Right atrium auricular region (tissue), 2 donors: ENCODE results near the gene BCL2. TPM values are rescaled to one million over a fixed set of nuclear protein-coding genes. Genes with fewer than 3 reads are reported as not detected.

Experiments used
- DNase-seq: peaks from one replicate; pipeline ENCODE4 v3.0.0-alpha.2; 2019; ENCODE audit warnings: low spot score
- H3K27ac ChIP-seq, 2 donors: fragments of 200-600 bp; sonication (generic); 1 replicate in 1 of 2; 2 replicates in 1 of 2; pipeline ENCODE4 v1.5.1; 2016 to 2019
- H3K27me3 ChIP-seq, 2 donors: fragments of 200-600 bp; sonication (generic); one replicate each; pipeline versions ENCODE4 v1.5.1 to v1.6.0; 2017 to 2019
- H3K36me3 ChIP-seq: fragments of 200-600 bp; sonication (generic); one replicate; pipeline ENCODE4 v1.5.1; 2016
- H3K4me1 ChIP-seq, 2 donors: fragments of 200-600 bp; sonication (generic); one replicate each; pipeline versions ENCODE4 v1.5.1 to v1.6.0; 2017 to 2019
- H3K4me3 ChIP-seq, 2 donors: fragments of 200-600 bp; sonication (generic); 1 replicate in 1 of 2; 2 replicates in 1 of 2; pipeline ENCODE4 v1.5.1; 2017 to 2019; ENCODE audit warnings: mild to moderate bottlenecking in 1 of 2, moderate library complexity in 1 of 2
- H3K9me3 ChIP-seq, 2 donors: fragments of 200-600 bp; sonication (generic); one replicate each; pipeline ENCODE4 v1.5.1; 2019
- total RNA-seq, 2 donors: library from RNA; depleted of rRNA; stranded (reverse); fragments of >200 nt; gene quantifications; one replicate each; pipeline ENCODE4 v1.1.0, GENCODE V29; 2016
- TF ChIP-seq, protein P1 (sequence below), 2 donors: fragments of 200-600 bp; sonication (generic); IDR thresholded peaks; one replicate each; pipeline ENCODE4 v1.5.1; 2019; ENCODE audit warnings: antibody characterized with exemption in 2 of 2

BCL2 gene
- total RNA-seq, 2 donors from 2014 or later = 6.5 to 8.0 TPM

DNA sequence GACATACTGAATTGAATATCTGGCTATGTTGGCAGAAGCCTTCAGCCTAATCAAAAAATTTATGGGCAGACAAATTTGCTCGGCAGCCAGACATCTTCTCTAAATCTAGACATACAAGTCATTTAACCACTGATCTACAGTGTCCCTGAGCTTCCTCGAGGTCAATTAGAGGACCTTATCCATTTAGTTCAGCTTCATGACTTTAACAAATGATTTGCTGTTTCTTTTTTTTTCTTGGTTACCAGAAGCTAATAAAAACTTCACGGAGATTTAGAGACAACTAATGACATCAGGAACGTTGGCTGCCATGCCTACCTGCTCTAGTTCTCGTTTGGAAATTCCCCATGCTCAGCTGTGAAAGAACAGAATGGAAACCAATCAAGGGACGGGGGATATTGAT is 223.8 kb downstream of the BCL2 start:
- Histone ChIP-seq H3K4me1 (peaks cover 0 to 20% of the 10 kb centered on the region in 2 donors), H3K27me3 (no peaks in the 10 kb centered on the region), H3K36me3 (no peaks in the 10 kb centered on the region), H3K9me3 (no peaks in the 10 kb centered on the region), H3K4me3 (no peak overlapping the region), H3K27ac (no peak overlapping the region)
- DNase-seq = no peak
- TF ChIP-seq, protein P1, sequence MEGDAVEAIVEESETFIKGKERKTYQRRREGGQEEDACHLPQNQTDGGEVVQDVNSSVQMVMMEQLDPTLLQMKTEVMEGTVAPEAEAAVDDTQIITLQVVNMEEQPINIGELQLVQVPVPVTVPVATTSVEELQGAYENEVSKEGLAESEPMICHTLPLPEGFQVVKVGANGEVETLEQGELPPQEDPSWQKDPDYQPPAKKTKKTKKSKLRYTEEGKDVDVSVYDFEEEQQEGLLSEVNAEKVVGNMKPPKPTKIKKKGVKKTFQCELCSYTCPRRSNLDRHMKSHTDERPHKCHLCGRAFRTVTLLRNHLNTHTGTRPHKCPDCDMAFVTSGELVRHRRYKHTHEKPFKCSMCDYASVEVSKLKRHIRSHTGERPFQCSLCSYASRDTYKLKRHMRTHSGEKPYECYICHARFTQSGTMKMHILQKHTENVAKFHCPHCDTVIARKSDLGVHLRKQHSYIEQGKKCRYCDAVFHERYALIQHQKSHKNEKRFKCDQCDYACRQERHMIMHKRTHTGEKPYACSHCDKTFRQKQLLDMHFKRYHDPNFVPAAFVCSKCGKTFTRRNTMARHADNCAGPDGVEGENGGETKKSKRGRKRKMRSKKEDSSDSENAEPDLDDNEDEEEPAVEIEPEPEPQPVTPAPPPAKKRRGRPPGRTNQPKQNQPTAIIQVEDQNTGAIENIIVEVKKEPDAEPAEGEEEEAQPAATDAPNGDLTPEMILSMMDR (IDR thresholded peaks at IDR 0.05) = no peak

GRCh38 chr18:63091671-63092364 is 227.8 kb downstream of the BCL2 start:
- TF ChIP-seq, protein P1 (IDR thresholded peaks at IDR 0.05) = no peak
- H3K36me3 ChIP-seq = no peaks in the 10 kb centered on the region
- no peak for DNase-seq
- H3K9me3 ChIP-seq = no peaks in the 10 kb centered on the region
- no peaks in the 10 kb centered on the region for H3K4me1 ChIP-seq
- no peaks in the 10 kb centered on the region for H3K27me3 ChIP-seq
- H3K27ac ChIP-seq = no peak overlapping the region
- no peak overlapping the region for H3K4me3 ChIP-seq

DNA sequence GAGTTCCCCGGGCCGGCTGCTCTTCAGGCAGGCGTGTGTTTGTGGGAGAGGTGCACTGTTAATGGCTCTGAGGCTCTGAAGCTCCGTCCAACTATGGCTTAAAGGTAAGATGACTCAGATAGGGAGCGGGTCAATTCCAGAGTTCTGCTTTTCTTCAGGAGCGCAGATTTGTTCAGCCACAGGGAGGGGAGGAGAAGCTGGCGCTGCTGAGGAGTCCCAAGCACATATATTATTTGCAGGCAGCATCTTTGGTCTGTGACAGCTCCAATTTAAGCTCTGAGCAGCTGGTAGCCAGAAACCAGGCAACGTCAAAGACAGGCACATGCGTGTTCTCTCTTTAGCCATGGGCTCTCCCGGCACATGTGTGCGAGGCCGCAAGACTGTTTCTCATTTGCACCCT is 229.2 kb downstream of the BCL2 start:
- no peaks in the 10 kb centered on the region for H3K4me1 ChIP-seq
- H3K9me3 ChIP-seq = no peaks in the 10 kb centered on the region
- H3K4me3 ChIP-seq = no peak overlapping the region
- no peaks in the 10 kb centered on the region for H3K36me3 ChIP-seq
- TF ChIP-seq, protein P1 (IDR thresholded peaks at IDR 0.05) = no peak
- no peak overlapping the region for H3K27ac ChIP-seq
- no peaks in the 10 kb centered on the region for H3K27me3 ChIP-seq
- no peak for DNase-seq

DNA sequence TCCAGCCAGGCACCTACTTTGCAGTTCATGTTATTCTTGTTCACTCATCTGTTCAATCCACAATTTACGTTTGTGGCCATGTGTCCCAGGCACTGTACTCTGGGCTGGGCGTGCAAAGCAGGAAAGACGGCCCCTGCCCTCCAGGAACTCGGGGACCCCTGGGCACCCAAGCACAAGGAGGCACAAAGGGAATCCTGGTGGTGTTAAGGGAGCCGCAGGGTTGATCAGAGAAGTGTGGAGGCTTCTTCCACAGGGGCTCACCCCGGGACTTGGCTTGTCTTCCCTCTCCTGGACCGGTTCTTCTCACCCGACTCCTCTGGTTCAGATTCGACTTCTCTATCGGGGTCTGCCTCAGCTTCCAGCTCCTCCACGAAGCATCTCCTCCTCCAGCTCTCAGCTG is 230.5 kb downstream of the BCL2 start:
- H3K9me3 ChIP-seq = no peaks in the 10 kb centered on the region
- H3K27me3 ChIP-seq = no peaks in the 10 kb centered on the region
- no peaks in the 10 kb centered on the region for H3K36me3 ChIP-seq
- H3K4me1 ChIP-seq = no peaks in the 10 kb centered on the region
- DNase-seq = no peak
- H3K27ac ChIP-seq = no peak overlapping the region
- TF ChIP-seq, protein P1 (IDR thresholded peaks at IDR 0.05) = no peak
- no peak overlapping the region for H3K4me3 ChIP-seq

DNA sequence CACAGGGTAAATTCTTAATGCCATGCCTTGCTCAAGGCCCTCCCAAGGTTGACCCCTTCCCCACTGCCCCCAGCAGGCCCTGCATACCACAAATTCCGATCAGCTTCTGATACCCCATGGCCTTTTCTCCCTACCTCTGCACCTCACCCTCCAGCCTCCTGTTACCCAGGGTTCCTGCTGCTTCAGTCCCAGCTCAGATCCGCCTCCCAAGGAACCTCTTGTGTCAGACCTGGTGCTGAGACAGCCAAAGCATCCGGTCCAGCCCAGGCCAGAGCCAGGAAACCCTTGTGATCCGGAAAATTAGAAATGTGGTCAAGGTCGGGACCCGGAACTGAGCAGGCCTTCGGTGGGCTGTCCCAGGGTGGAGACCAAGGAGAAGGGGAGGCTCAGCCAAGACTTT is 231.3 kb downstream of the BCL2 start:
- H3K9me3 ChIP-seq = no peaks in the 10 kb centered on the region
- H3K4me1 ChIP-seq = no peaks in the 10 kb centered on the region
- DNase-seq = no peak
- no peaks in the 10 kb centered on the region for H3K36me3 ChIP-seq
- H3K27me3 ChIP-seq = no peaks in the 10 kb centered on the region
- H3K27ac ChIP-seq = no peak overlapping the region
- H3K4me3 ChIP-seq = no peak overlapping the region
- TF ChIP-seq, protein P1 (IDR thresholded peaks at IDR 0.05) = no peak
